Adrenal gland (tissue), 12 donors: ENCODE data around the gene ZNF600. TPM values are rescaled to one million over a fixed set of nuclear protein-coding genes. Genes with fewer than 3 reads are reported as not detected.
"Not testable (repeated sequence)": the region's sequence is repeated elsewhere in the genome, so short reads cannot be mapped to it uniquely, and the experiment has no call there.

Source experiments
- DNase-seq, 7 donors: peaks; one replicate each; pipeline ENCODE4 v3.0.0-alpha.2; 2019 to 2020
- H3K27ac ChIP-seq, 5 donors: fragments of 200-600 bp; sonication (generic) in 4 of 5; 1 replicate in 3 of 5; 2 replicates in 2 of 5; pipeline versions ENCODE4 v1.5.1 to v1.8.0; 2016 to 2020; ENCODE audit warnings: mild to moderate bottlenecking in 1 of 5
- H3K27me3 ChIP-seq: fragments of 200-600 bp; 2 replicates; pipeline ENCODE4 v1.8.0; 2021
- H3K36me3 ChIP-seq, 2 donors: fragments of 200-600 bp; replicated peaks in 1 of 2; 1 replicate in 1 of 2; 2 replicates in 1 of 2; pipeline versions ENCODE4 v1.5.1 to v1.8.0; 2018 to 2022
- H3K4me1 ChIP-seq, 2 donors: fragments of 200-600 bp; replicated peaks in 1 of 2; 1 replicate in 1 of 2; 2 replicates in 1 of 2; pipeline versions ENCODE4 v1.5.1 to v1.8.0; 2018 to 2021
- H3K4me3 ChIP-seq, 4 donors: fragments of 200-600 bp; sonication (generic) in 3 of 4; one replicate each; pipeline ENCODE4 v1.5.1; 2016 to 2018
- H3K9me3 ChIP-seq, 3 donors: fragments of 200-600 bp; sonication (generic) in 1 of 3; replicated peaks in 1 of 3; 1 replicate in 2 of 3; 2 replicates in 1 of 3; pipeline versions ENCODE4 v1.5.1 to v1.8.0; 2016 to 2021
- POLR2A ChIP-seq, 2 donors: fragments of 450-650 bp; IDR thresholded peaks; one replicate each; pipeline ENCODE4 v1.6.1; 2017; ENCODE audit warnings: antibody characterized with exemption in 2 of 2, mild to moderate bottlenecking in 2 of 2, moderate library complexity in 1 of 2
- WGBS, 4 donors: extraction: QIAGEN DNeasy Blood & Tissue Kit in 2 of 4; methylation state at CpG; one replicate each; pipeline versions ENCODE4 v1.1.5 to v1.1.7; 2013 to 2017; 5-methylcytosine and 5-hydroxymethylcytosine counted together
- intact Hi-C, 2 donors: fragments of 100-400 bp; cut with DNase I; formaldehyde crosslinking; loops; one replicate each; pipeline versions ENCODE4 v1.14.1 to v1.15.0; 2022 to 2023
- polyA plus RNA-seq, 3 donors: library from polyadenylated mRNA; stranded (reverse); fragments of 200-250 nt in 2 of 3; fragments of 350-450 nt in 1 of 3; fragmentation: Illumina TruSeq in 1 of 3; extraction: RNeasy Lipid Tissue Mini Kit (QIAGEN cat#74804) in 1 of 3; gene quantifications; one replicate each; pipeline ENCODE4 v1.2.3, GENCODE V29; 2013 to 2014
- total RNA-seq, 9 donors: library from RNA; depleted of rRNA in 4 of 9; stranded (reverse); fragments of >200 nt in 4 of 9; fragments of 120-200 nt in 1 of 9; fragmentation: NEBNext Ultra II Directional in 1 of 9; extraction: Animal tissue kit (Norgen Biotek cat#: 25700) in 1 of 9; gene quantifications; one replicate each; pipeline versions ENCODE4 v1.1.0 to v1.2.4, GENCODE V29; 2013 to 2023
- TF ChIP-seq, protein P1 (sequence below), 6 experiments: fragments of 450-650 bp in 4 of 6; fragments of 200-600 bp in 2 of 6; sonication (generic) in 1 of 6; IDR thresholded peaks; 1 replicate in 5 of 6; 2 replicates in 1 of 6; pipeline versions ENCODE4 v1.5.1 to v1.8.0; 2016 to 2021; ENCODE audit warnings: antibody characterized with exemption in 6 of 6, mild to moderate bottlenecking in 2 of 6, moderate library complexity in 1 of 6
- donor health status: healthy with polysubstance abuse.
- donor health status: Bipolar disorder and iron deficiency.
- donor health status: DM: yes; HTN: yes; CAD: no.
- donor health status: DM: no; HTN: no; CAD: no.
- donor health status: DM: no; HTN: no; CAD: no.
- donor health status: DM: yes; HTN: yes; CAD: no.

ZNF600 gene
- total and polyA plus RNA-seq, 12 donors: 0.42 to 17.7 (median 5.7) TPM

DNA sequence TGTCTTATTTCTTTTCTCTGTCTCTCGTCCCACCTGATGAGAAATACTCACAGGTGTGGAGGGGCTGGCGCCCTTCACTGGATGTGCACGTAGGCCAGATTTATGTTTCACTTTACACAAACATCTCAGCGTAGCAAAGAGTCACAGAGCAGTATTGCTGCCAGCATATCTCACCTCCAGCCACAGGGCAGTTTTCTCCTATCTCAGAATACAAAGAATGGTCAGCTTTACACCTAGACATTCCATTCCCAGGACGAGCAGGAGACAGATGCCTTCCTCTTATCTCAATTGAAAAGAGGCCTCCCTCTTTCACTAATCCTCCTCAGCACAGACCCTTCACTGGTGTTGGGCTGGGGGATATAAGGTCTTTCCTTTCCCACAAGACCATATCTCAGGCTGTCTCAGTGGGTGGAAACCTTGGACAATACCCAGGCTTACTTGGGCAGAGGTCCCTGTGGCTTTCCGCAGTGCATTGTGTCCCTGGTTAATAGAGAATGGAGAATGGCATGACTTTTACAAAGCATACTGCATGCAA is 44.6 kb downstream of the ZNF600 start:
- Histone ChIP-seq H3K27me3 (no peaks in the 10 kb centered on the region), H3K9me3 (no peaks in the 10 kb centered on the region), H3K4me1 (no peaks in the 10 kb centered on the region), H3K4me3 (no peak overlapping the region), H3K36me3 (no peaks in the 10 kb centered on the region), H3K27ac (no peak overlapping the region)
- 62 to 73% (median 68%) methylated on average over 6 of the region's 6 CpGs for WGBS, 4 donors
- TF ChIP-seq POLR2A (IDR thresholded peaks at IDR 0.05): no peak
- TF ChIP-seq, protein P1, sequence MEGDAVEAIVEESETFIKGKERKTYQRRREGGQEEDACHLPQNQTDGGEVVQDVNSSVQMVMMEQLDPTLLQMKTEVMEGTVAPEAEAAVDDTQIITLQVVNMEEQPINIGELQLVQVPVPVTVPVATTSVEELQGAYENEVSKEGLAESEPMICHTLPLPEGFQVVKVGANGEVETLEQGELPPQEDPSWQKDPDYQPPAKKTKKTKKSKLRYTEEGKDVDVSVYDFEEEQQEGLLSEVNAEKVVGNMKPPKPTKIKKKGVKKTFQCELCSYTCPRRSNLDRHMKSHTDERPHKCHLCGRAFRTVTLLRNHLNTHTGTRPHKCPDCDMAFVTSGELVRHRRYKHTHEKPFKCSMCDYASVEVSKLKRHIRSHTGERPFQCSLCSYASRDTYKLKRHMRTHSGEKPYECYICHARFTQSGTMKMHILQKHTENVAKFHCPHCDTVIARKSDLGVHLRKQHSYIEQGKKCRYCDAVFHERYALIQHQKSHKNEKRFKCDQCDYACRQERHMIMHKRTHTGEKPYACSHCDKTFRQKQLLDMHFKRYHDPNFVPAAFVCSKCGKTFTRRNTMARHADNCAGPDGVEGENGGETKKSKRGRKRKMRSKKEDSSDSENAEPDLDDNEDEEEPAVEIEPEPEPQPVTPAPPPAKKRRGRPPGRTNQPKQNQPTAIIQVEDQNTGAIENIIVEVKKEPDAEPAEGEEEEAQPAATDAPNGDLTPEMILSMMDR (IDR thresholded peaks at IDR 0.05): no peak
- no peak for DNase-seq
- intact Hi-C loops: no loop called here

DNA sequence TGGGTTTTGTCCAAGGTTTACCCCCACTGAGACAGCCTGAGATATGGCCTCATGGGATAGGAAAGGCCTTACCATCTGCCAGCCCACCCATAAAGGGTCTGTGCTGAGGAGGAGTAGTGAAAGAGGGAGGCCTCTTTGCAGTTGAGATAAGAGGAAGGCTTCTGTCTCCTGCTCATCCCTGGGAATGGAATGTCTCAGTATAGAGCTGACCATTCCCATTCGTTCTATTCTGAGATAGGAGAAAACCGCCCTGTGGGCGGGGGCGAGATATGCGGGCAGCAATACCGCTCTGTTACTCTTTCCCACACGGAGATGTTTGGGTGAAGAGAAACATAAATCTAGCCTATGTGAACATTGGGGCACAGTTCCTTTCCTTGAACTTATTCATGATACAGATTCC is 45.2 kb downstream of the ZNF600 start:
- H3K36me3 ChIP-seq, H3K4me3 ChIP-seq, H3K9me3 ChIP-seq, intact Hi-C loops, H3K27ac ChIP-seq, H3K4me1 ChIP-seq, H3K27me3 ChIP-seq, DNase-seq: not testable (repeated sequence)
- WGBS, 4 donors: 62 to 70% (median 67%) methylated on average over 7 of the region's 7 CpGs

DNA sequence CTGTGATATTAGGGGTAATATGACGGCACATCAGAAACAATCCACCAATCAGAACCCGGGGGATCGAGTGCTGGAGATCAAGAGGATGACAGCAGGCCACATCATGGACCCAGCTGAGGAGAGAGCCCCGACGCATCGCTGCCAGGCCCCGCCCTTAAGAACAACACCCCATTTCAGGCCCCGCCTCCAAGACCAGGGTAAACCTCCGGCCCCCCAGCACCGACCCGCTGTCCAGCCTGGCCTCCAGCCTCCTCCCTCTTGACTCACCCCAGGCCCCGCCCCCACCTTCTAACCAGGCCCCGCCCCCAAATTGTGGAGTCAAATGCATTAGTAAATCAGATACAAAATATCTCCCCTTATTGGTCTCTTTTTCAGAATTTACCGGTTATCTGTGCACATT is 47.0 kb downstream of the ZNF600 start:
- no peaks in the 10 kb centered on the region for H3K36me3 ChIP-seq
- no peaks in the 10 kb centered on the region for H3K27me3 ChIP-seq
- no peaks in the 10 kb centered on the region for H3K4me1 ChIP-seq
- no peak overlapping the region for H3K4me3 ChIP-seq
- no peak for DNase-seq
- TF ChIP-seq, protein P1 (IDR thresholded peaks at IDR 0.05): no peak
- no peak for TF ChIP-seq POLR2A (IDR thresholded peaks at IDR 0.05)
- no peaks in the 10 kb centered on the region for H3K9me3 ChIP-seq
- intact Hi-C loops: no loop called here
- 86 to 89% (median 88%) methylated on average over 5 to 14 of the region's 14 CpGs for WGBS, 4 donors
- no peak overlapping the region for H3K27ac ChIP-seq

DNA sequence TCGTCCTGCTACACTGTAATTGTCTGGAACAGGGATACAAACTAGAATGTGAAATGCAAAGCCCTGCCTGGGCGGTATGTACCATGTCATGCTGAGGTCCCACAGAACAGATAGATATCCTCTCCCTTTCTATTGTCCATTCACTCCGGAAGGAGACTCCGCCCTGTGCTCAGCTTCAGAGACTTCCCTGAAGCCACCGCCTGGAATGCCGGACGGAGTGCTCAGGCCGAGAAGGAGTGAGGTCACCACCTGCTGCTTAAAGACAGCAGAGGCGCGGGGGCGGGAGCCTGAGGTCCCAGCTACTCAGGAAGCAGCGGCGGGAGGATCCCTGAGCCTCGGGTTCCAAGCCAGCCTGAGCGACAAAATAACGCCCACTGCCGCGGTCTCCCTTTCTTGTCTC is 50.9 kb downstream of the ZNF600 start:
- Histone ChIP-seq H3K27me3 (no peaks in the 10 kb centered on the region), H3K27ac (peak overlapping the region in 3 of 5 donors; percentile 80 to 89 (median 86)), H3K4me1 (no peaks in the 10 kb centered on the region), H3K4me3 (no peak overlapping the region), H3K36me3 (no peaks in the 10 kb centered on the region), H3K9me3 (no peaks in the 10 kb centered on the region)
- WGBS, 4 donors: 70 to 79% (median 75%) methylated on average over 18 of the region's 18 CpGs
- DNase-seq: peak; percentile 40 to 85 (median 50)
- intact Hi-C loops: no loop called here
- TF ChIP-seq POLR2A (IDR thresholded peaks at IDR 0.05): peak in 1 of 2 donors; percentile 29
- TF ChIP-seq, protein P1 (IDR thresholded peaks at IDR 0.05): no peak
